ENCODE measurements around the gene SLC25A44.

GRCh38 chr1:156160000-156160742 is 33.7 kb upstream of the SLC25A44 start:
- TF ChIP-seq POLR2AphosphoS5 (IDR thresholded peaks at IDR 0.05) (no peak), CTCF (IDR thresholded peaks at IDR 0.05) (no peak)

Measured in stomach (tissue), 4 donors.